Activated B cell treated with CpG ODN at 0.5 μM for 24 hours (primary cell): ENCODE measurements around the gene CDCP1. TPM values are rescaled to one million over a fixed set of nuclear protein-coding genes. Genes with fewer than 3 reads are reported as not detected.

Experiments
- ATAC-seq: fragments of 200-7000 bp; cut with Tn5 transposase; one replicate; pipeline ENCODE4 v1.10.0; 2021; ENCODE audit warnings: low read depth, mild to moderate bottlenecking, moderate library complexity
- CTCF ChIA-PET: fragments of 350-600 bp; sonication (Branson Sonifier 250); formaldehyde crosslinking; loops from one replicate; lab custom pipeline; 2021; ENCODE audit warnings: antibody characterized with exemption; lab: Charles Lee
- POLR2A ChIA-PET: fragments of 350-600 bp; sonication (Branson Sonifier 250); formaldehyde crosslinking; loops from one replicate; lab custom pipeline; 2021; ENCODE audit warnings: antibody characterized with exemption; lab: Charles Lee
- DNase-seq: peaks from one replicate; pipeline ENCODE4 v3.0.0; 2022
- H3K27ac Mint-ChIP-seq: one replicate; pipeline ENCODE4 v1.8.0; 2020; ENCODE audit warnings: mixed read lengths
- H3K27me3 Mint-ChIP-seq: one replicate; pipeline ENCODE4 v1.8.0; 2021; ENCODE audit warnings: mixed read lengths
- H3K36me3 Mint-ChIP-seq: one replicate; pipeline ENCODE4 v1.8.0; 2021; ENCODE audit warnings: low read depth, mixed read lengths
- H3K4me1 Mint-ChIP-seq: one replicate; pipeline ENCODE4 v1.8.0; 2021; ENCODE audit warnings: mixed read lengths
- H3K4me3 Mint-ChIP-seq: one replicate; pipeline ENCODE4 v1.8.0; 2020; ENCODE audit warnings: mild to moderate bottlenecking, mixed read lengths
- H3K9me3 Mint-ChIP-seq: one replicate; pipeline ENCODE4 v1.8.0; 2020; ENCODE audit warnings: mixed read lengths
- CTCF ChIP-seq: fragments of 200-600 bp; IDR thresholded peaks from one replicate; pipeline ENCODE4 v1.8.0; 2022; ENCODE audit warnings: antibody characterized with exemption, mild to moderate bottlenecking
- intact Hi-C: fragments of 100-400 bp; cut with micrococcal nuclease; formaldehyde crosslinking; loops from one replicate; pipeline ENCODE4 v1.15.1; 2024
- total RNA-seq: library from RNA; stranded (reverse); gene quantifications from 2 replicates; pipeline ENCODE4 v1.2.3, GENCODE V29; 2022

CDCP1 gene
- total RNA-seq, 1 donor from 2014 or later, result not detected

- intact Hi-C loops, result no loop called here
- Mint-ChIP-seq H3K27ac (no peak overlapping the region), H3K9me3 (peaks cover 3% of the 10 kb centered on the region), H3K27me3 (peaks cover 15% of the 10 kb centered on the region), H3K4me1 (no peaks in the 10 kb centered on the region), H3K4me3 (no peak overlapping the region), H3K36me3 (no peaks in the 10 kb centered on the region)
- DNase-seq (no peak), ATAC-seq (no peak)
- ChIA-PET CTCF (no interaction called here), POLR2A (interaction anchor here (0.5 kb wide), 1 partner anchor 146 kb away, joined by 3 read pairs; no protein-coding TSS in a partner anchor)
- no peak for TF ChIP-seq CTCF
Measured at GRCh38 chr3:45098310-45098709, 47.9 kb downstream of the CDCP1 start.

GRCh38 chr3:45097296-45097883 is 48.8 kb downstream of the CDCP1 start:
- DNase-seq, result no peak
- no peaks in the 10 kb centered on the region for H3K4me1 Mint-ChIP-seq
- H3K4me3 Mint-ChIP-seq, result no peak overlapping the region
- intact Hi-C loops, result no loop called here
- H3K27ac Mint-ChIP-seq, result no peak overlapping the region
- H3K9me3 Mint-ChIP-seq, result no peaks in the 10 kb centered on the region
- no peak for TF ChIP-seq CTCF
- ChIA-PET POLR2A (interaction anchor here (0.5 kb wide), 1 partner anchor 147 kb away, joined by 3 read pairs; no protein-coding TSS in a partner anchor), CTCF (no interaction called here)
- ATAC-seq, result no peak
- H3K27me3 Mint-ChIP-seq, result peaks cover 16% of the 10 kb centered on the region
- H3K36me3 Mint-ChIP-seq, result no peaks in the 10 kb centered on the region

- DNase-seq (no peak), ATAC-seq (no peak)
- H3K27ac Mint-ChIP-seq, result no peak overlapping the region
- no peak overlapping the region for H3K4me3 Mint-ChIP-seq
- H3K9me3 Mint-ChIP-seq, result no peaks in the 10 kb centered on the region
- TF ChIP-seq CTCF, result no peak
- intact Hi-C loops, result no loop called here
- no peaks in the 10 kb centered on the region for H3K4me1 Mint-ChIP-seq
- ChIA-PET CTCF (no interaction called here), POLR2A (no interaction called here)
- H3K27me3 Mint-ChIP-seq, result peaks cover 17% of the 10 kb centered on the region
- H3K36me3 Mint-ChIP-seq, result no peaks in the 10 kb centered on the region
Measured at GRCh38 chr3:45095916-45096526, 50.2 kb downstream of the CDCP1 start.

GRCh38 chr3:45093176-45093575 is 53.0 kb downstream of the CDCP1 start:
- Mint-ChIP-seq H3K4me1 (no peaks in the 10 kb centered on the region), H3K4me3 (no peak overlapping the region), H3K9me3 (no peaks in the 10 kb centered on the region), H3K27me3 (peaks cover 17% of the 10 kb centered on the region), H3K27ac (no peak overlapping the region), H3K36me3 (no peaks in the 10 kb centered on the region)
- ChIA-PET POLR2A (no interaction called here), CTCF (no interaction called here)
- intact Hi-C loops, result no loop called here
- TF ChIP-seq CTCF, result no peak
- ATAC-seq (no peak), DNase-seq (no peak)

GRCh38 chr3:45092132-45093031 is 53.8 kb downstream of the CDCP1 start:
- H3K4me3 Mint-ChIP-seq, result no peak overlapping the region
- no peak for DNase-seq
- TF ChIP-seq CTCF, result no peak
- CTCF ChIA-PET, result no interaction called here
- peaks cover 17% of the 10 kb centered on the region for H3K27me3 Mint-ChIP-seq
- no peak for ATAC-seq
- H3K27ac Mint-ChIP-seq, result no peak overlapping the region
- no peaks in the 10 kb centered on the region for H3K36me3 Mint-ChIP-seq
- intact Hi-C loops, result no loop called here
- H3K9me3 Mint-ChIP-seq, result no peaks in the 10 kb centered on the region
- POLR2A ChIA-PET, result no interaction called here
- no peaks in the 10 kb centered on the region for H3K4me1 Mint-ChIP-seq
